Vagina (tissue), 2 donors: Measurements from ENCODE around the gene MAOB.

Experiments used
- POLR2A ChIP-seq, 2 donors: fragments of 450-650 bp; IDR thresholded peaks; one replicate each; pipeline ENCODE4 v1.6.1; 2017; ENCODE audit warnings: antibody characterized with exemption in 2 of 2, mild to moderate bottlenecking in 2 of 2, moderate library complexity in 2 of 2
- POLR2AphosphoS5 ChIP-seq, 2 donors: sonication (generic); formaldehyde crosslinking; IDR thresholded peaks; one replicate each; pipeline ENCODE4 v1.9.0; 2017; ENCODE audit warnings: antibody characterized with exemption in 2 of 2, mild to moderate bottlenecking in 2 of 2, low read depth in 1 of 2; ENCODE audit not compliant: insufficient read depth in 1 of 2
- TF ChIP-seq, protein P1 (sequence below), 3 experiments: fragments of 450-650 bp in 2 of 3; fragments of 200-600 bp in 1 of 3; sonication (generic) in 1 of 3; IDR thresholded peaks; one replicate each; pipeline ENCODE4 v1.5.1; 2017 to 2019; ENCODE audit warnings: antibody characterized with exemption in 3 of 3, mild to moderate bottlenecking in 2 of 3, moderate library complexity in 2 of 3

DNA sequence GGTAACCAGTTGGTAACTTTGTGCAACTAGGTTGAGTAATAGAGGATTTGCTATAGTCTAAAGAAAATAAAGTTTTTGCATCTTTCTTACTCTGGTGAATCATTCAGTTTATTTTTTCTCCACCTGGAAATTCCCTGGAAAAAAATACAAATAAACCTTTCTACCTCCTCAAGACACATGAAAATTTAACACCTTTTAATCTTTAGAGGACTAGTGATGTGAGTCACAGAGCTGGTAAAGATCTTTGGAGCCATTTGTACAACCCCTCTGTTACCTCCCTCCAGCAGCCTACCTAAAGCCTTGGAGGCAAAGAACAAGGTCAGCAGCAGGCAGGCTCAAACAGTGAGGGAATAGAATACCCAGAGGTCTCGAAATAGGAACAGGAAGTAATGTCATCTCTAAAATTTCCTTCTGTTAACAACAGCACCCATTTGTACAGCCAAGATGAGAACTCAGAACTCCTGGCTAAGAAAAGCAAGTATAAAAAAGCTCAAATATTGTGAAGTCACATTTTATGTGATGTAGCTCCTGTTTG, 10.2 kb upstream of the MAOB start:
- TF ChIP-seq, protein P1, sequence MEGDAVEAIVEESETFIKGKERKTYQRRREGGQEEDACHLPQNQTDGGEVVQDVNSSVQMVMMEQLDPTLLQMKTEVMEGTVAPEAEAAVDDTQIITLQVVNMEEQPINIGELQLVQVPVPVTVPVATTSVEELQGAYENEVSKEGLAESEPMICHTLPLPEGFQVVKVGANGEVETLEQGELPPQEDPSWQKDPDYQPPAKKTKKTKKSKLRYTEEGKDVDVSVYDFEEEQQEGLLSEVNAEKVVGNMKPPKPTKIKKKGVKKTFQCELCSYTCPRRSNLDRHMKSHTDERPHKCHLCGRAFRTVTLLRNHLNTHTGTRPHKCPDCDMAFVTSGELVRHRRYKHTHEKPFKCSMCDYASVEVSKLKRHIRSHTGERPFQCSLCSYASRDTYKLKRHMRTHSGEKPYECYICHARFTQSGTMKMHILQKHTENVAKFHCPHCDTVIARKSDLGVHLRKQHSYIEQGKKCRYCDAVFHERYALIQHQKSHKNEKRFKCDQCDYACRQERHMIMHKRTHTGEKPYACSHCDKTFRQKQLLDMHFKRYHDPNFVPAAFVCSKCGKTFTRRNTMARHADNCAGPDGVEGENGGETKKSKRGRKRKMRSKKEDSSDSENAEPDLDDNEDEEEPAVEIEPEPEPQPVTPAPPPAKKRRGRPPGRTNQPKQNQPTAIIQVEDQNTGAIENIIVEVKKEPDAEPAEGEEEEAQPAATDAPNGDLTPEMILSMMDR (IDR thresholded peaks at IDR 0.05), result no peak
- TF ChIP-seq POLR2A (IDR thresholded peaks at IDR 0.05), result no peak
- TF ChIP-seq POLR2AphosphoS5 (IDR thresholded peaks at IDR 0.05; ENCODE audit: insufficient read depth in 1 of 2, low read depth in 1 of 2), result no peak
